Measurements from ENCODE around the gene CPPED1.

DNA sequence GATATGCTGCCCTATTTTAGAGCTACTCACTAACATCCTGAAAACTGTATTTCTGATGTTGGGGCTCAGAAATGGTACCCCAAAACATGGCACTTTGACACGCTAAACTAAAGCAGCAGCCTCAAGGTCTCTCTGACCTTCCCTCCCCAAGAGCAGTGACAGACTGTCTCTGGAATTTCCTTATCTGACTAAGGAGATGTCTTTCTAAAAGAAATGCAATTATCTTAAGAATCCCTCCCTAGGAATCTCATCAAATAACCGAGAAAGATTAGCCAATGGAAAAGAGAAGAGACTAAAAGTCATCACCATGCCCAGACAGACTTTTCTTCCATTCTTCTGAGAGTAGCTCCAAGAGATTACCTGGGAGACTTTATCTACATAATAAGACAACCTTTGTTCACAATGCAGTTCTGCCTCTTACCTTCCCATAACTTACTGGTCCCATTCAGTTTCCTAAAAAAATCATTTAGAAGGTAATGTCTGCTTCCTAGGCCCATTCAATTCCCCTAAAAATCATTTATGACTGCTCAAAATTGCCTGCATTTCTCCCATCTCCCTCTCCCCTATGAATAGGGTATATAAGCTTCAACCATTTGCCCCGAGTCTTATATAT lies 123.9 kb downstream of the CPPED1 start:
- TF ChIP-seq, protein P1, sequence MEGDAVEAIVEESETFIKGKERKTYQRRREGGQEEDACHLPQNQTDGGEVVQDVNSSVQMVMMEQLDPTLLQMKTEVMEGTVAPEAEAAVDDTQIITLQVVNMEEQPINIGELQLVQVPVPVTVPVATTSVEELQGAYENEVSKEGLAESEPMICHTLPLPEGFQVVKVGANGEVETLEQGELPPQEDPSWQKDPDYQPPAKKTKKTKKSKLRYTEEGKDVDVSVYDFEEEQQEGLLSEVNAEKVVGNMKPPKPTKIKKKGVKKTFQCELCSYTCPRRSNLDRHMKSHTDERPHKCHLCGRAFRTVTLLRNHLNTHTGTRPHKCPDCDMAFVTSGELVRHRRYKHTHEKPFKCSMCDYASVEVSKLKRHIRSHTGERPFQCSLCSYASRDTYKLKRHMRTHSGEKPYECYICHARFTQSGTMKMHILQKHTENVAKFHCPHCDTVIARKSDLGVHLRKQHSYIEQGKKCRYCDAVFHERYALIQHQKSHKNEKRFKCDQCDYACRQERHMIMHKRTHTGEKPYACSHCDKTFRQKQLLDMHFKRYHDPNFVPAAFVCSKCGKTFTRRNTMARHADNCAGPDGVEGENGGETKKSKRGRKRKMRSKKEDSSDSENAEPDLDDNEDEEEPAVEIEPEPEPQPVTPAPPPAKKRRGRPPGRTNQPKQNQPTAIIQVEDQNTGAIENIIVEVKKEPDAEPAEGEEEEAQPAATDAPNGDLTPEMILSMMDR (conservative IDR thresholded peaks at IDR 0.05), result no peak
- no peak for TF ChIP-seq ZFX (IDR thresholded peaks at IDR 0.05)
